Measurements from ENCODE around the gene ATP2C2. TPM values are rescaled to one million over a fixed set of nuclear protein-coding genes. Genes with fewer than 3 reads are reported as not detected.
"Not testable (repeated sequence)": the region's sequence is repeated elsewhere in the genome, so short reads cannot be mapped to it uniquely, and the experiment has no call there.

Gene ATP2C2
- total RNA-seq, 3 donors from 2014 or later: not detected

- Mint-ChIP-seq H3K9me3 (peaks cover 18% of the 10 kb centered on the region), H3K36me3 (ENCODE audit: insufficient read depth) (no peaks in the 10 kb centered on the region), H3K4me1 (ENCODE audit: low read depth) (peaks cover 9% of the 10 kb centered on the region), H3K27me3 (ENCODE audit: low read depth) (peaks cover 5% of the 10 kb centered on the region), H3K4me3 (no peak overlapping the region)
- no peak for ATAC-seq
- DNase-seq: no peak
Measured at GRCh38 chr16:84383106-84383505, 14.8 kb downstream of the ATP2C2 start.

- Mint-ChIP-seq H3K27me3 (ENCODE audit: low read depth) (peaks cover 3% of the 10 kb centered on the region), H3K36me3 (ENCODE audit: insufficient read depth) (no peaks in the 10 kb centered on the region), H3K4me3 (no peak overlapping the region), H3K9me3 (peaks cover 18% of the 10 kb centered on the region), H3K4me1 (ENCODE audit: low read depth) (peaks cover under 1% of the 10 kb centered on the region)
- ATAC-seq (no peak), DNase-seq (no peak)
Measured at GRCh38 chr16:84386047-84386446, 17.7 kb downstream of the ATP2C2 start.

- Mint-ChIP-seq H3K4me3 (no peak overlapping the region), H3K4me1 (ENCODE audit: low read depth) (no peaks in the 10 kb centered on the region), H3K27me3 (ENCODE audit: low read depth) (peaks cover 3% of the 10 kb centered on the region), H3K36me3 (ENCODE audit: insufficient read depth) (no peaks in the 10 kb centered on the region), H3K9me3 (peaks cover 18% of the 10 kb centered on the region)
- no peak for ATAC-seq
- no peak for DNase-seq
Measured at GRCh38 chr16:84387021-84387420, 18.7 kb downstream of the ATP2C2 start.

- H3K9me3 Mint-ChIP-seq: peaks cover 10% of the 10 kb centered on the region
- ATAC-seq (no peak), DNase-seq (no peak)
- H3K36me3 Mint-ChIP-seq (ENCODE audit: insufficient read depth): no peaks in the 10 kb centered on the region
- peaks cover 3% of the 10 kb centered on the region for H3K27me3 Mint-ChIP-seq (ENCODE audit: low read depth)
- H3K4me1 Mint-ChIP-seq (ENCODE audit: low read depth): no peaks in the 10 kb centered on the region
- H3K4me3 Mint-ChIP-seq: no peak overlapping the region
Measured at GRCh38 chr16:84390131-84390785, 21.9 kb downstream of the ATP2C2 start.

- H3K27me3 Mint-ChIP-seq (ENCODE audit: low read depth): peaks cover 6% of the 10 kb centered on the region
- no peaks in the 10 kb centered on the region for H3K4me1 Mint-ChIP-seq (ENCODE audit: low read depth)
- H3K4me3 Mint-ChIP-seq: no peak overlapping the region
- H3K9me3 Mint-ChIP-seq: peaks cover under 1% of the 10 kb centered on the region
- ATAC-seq (no peak), DNase-seq (no peak)
- no peaks in the 10 kb centered on the region for H3K36me3 Mint-ChIP-seq (ENCODE audit: insufficient read depth)
Measured at GRCh38 chr16:84391151-84392030, 23.1 kb downstream of the ATP2C2 start.

- DNase-seq: no peak
- no peak for ATAC-seq
- no peaks in the 10 kb centered on the region for H3K9me3 Mint-ChIP-seq
- H3K4me3 Mint-ChIP-seq: no peak overlapping the region
- H3K36me3 Mint-ChIP-seq (ENCODE audit: insufficient read depth): no peaks in the 10 kb centered on the region
- peaks cover 10% of the 10 kb centered on the region for H3K27me3 Mint-ChIP-seq (ENCODE audit: low read depth)
- H3K4me1 Mint-ChIP-seq (ENCODE audit: low read depth): no peaks in the 10 kb centered on the region
Measured at GRCh38 chr16:84392031-84392360, 23.7 kb downstream of the ATP2C2 start.

- ATAC-seq; H3K9me3 Mint-ChIP-seq; H3K4me1 Mint-ChIP-seq (ENCODE audit: low read depth); DNase-seq; H3K4me3 Mint-ChIP-seq; H3K36me3 Mint-ChIP-seq (ENCODE audit: insufficient read depth): not testable (repeated sequence)
- peaks cover 17% of the 10 kb centered on the region for H3K27me3 Mint-ChIP-seq (ENCODE audit: low read depth)
Measured at GRCh38 chr16:84396082-84396481, 27.7 kb downstream of the ATP2C2 start.

GRCh38 chr16:84396537-84397008 lies 28.2 kb downstream of the ATP2C2 start:
- ATAC-seq: no peak
- Mint-ChIP-seq H3K36me3 (ENCODE audit: insufficient read depth) (no peaks in the 10 kb centered on the region), H3K9me3 (no peaks in the 10 kb centered on the region), H3K4me3 (no peak overlapping the region), H3K4me1 (ENCODE audit: low read depth) (no peaks in the 10 kb centered on the region), H3K27me3 (ENCODE audit: low read depth) (peaks cover 17% of the 10 kb centered on the region)
- no peak for DNase-seq

- ATAC-seq (no peak), DNase-seq (no peak)
- H3K9me3 Mint-ChIP-seq: no peaks in the 10 kb centered on the region
- H3K4me1 Mint-ChIP-seq (ENCODE audit: low read depth): no peaks in the 10 kb centered on the region
- H3K36me3 Mint-ChIP-seq (ENCODE audit: insufficient read depth): no peaks in the 10 kb centered on the region
- H3K4me3 Mint-ChIP-seq: no peak overlapping the region
- H3K27me3 Mint-ChIP-seq (ENCODE audit: low read depth): peaks cover 20% of the 10 kb centered on the region
Measured at GRCh38 chr16:84397090-84397489, 28.8 kb downstream of the ATP2C2 start.

GRCh38 chr16:84398701-84399100 lies 30.4 kb downstream of the ATP2C2 start:
- ATAC-seq: no peak
- H3K36me3 Mint-ChIP-seq (ENCODE audit: insufficient read depth): no peaks in the 10 kb centered on the region
- no peak overlapping the region for H3K4me3 Mint-ChIP-seq
- peaks cover 29% of the 10 kb centered on the region for H3K27me3 Mint-ChIP-seq (ENCODE audit: low read depth)
- DNase-seq: no peak
- H3K9me3 Mint-ChIP-seq: no peaks in the 10 kb centered on the region
- no peaks in the 10 kb centered on the region for H3K4me1 Mint-ChIP-seq (ENCODE audit: low read depth)

- DNase-seq; H3K4me3 Mint-ChIP-seq; ATAC-seq; H3K4me1 Mint-ChIP-seq (ENCODE audit: low read depth); H3K36me3 Mint-ChIP-seq (ENCODE audit: insufficient read depth); H3K9me3 Mint-ChIP-seq: not testable (repeated sequence)
- peaks cover 36% of the 10 kb centered on the region for H3K27me3 Mint-ChIP-seq (ENCODE audit: low read depth)
Measured at GRCh38 chr16:84399912-84400311, 31.6 kb downstream of the ATP2C2 start.

GRCh38 chr16:84403435-84403834 lies 35.1 kb downstream of the ATP2C2 start:
- DNase-seq; H3K4me1 Mint-ChIP-seq (ENCODE audit: low read depth); ATAC-seq; H3K4me3 Mint-ChIP-seq; H3K9me3 Mint-ChIP-seq; H3K36me3 Mint-ChIP-seq (ENCODE audit: insufficient read depth): not testable (repeated sequence)
- peaks cover 44% of the 10 kb centered on the region for H3K27me3 Mint-ChIP-seq (ENCODE audit: low read depth)

GRCh38 chr16:84404324-84404723 lies 36.0 kb downstream of the ATP2C2 start:
- H3K36me3 Mint-ChIP-seq (ENCODE audit: insufficient read depth): no peaks in the 10 kb centered on the region
- H3K4me3 Mint-ChIP-seq: no peak overlapping the region
- DNase-seq (no peak), ATAC-seq (no peak)
- H3K27me3 Mint-ChIP-seq (ENCODE audit: low read depth): peaks cover 44% of the 10 kb centered on the region
- H3K9me3 Mint-ChIP-seq: no peaks in the 10 kb centered on the region
- no peaks in the 10 kb centered on the region for H3K4me1 Mint-ChIP-seq (ENCODE audit: low read depth)

- H3K36me3 Mint-ChIP-seq (ENCODE audit: insufficient read depth): no peaks in the 10 kb centered on the region
- DNase-seq: no peak
- H3K4me3 Mint-ChIP-seq: no peak overlapping the region
- H3K9me3 Mint-ChIP-seq: no peaks in the 10 kb centered on the region
- peaks cover 43% of the 10 kb centered on the region for H3K27me3 Mint-ChIP-seq (ENCODE audit: low read depth)
- ATAC-seq: no peak
- no peaks in the 10 kb centered on the region for H3K4me1 Mint-ChIP-seq (ENCODE audit: low read depth)
Measured at GRCh38 chr16:84404936-84405639, 36.8 kb downstream of the ATP2C2 start.
